Mammary microvascular endothelial cell (primary cell): ENCODE measurements around the gene TMSB15A. TPM values are rescaled to one million over a fixed set of nuclear protein-coding genes. Genes with fewer than 3 reads are reported as not detected.

ENCODE experiments used
- total RNA-seq: library from RNA; depleted of rRNA; stranded (reverse); fragments of >200 nt; gene quantifications from 2 replicates; pipeline ENCODE4 v1.2.3, GENCODE V29; 2015

Gene TMSB15A
- 7.7 and 8.9 TPM in 2 replicates for total RNA-seq

DNA sequence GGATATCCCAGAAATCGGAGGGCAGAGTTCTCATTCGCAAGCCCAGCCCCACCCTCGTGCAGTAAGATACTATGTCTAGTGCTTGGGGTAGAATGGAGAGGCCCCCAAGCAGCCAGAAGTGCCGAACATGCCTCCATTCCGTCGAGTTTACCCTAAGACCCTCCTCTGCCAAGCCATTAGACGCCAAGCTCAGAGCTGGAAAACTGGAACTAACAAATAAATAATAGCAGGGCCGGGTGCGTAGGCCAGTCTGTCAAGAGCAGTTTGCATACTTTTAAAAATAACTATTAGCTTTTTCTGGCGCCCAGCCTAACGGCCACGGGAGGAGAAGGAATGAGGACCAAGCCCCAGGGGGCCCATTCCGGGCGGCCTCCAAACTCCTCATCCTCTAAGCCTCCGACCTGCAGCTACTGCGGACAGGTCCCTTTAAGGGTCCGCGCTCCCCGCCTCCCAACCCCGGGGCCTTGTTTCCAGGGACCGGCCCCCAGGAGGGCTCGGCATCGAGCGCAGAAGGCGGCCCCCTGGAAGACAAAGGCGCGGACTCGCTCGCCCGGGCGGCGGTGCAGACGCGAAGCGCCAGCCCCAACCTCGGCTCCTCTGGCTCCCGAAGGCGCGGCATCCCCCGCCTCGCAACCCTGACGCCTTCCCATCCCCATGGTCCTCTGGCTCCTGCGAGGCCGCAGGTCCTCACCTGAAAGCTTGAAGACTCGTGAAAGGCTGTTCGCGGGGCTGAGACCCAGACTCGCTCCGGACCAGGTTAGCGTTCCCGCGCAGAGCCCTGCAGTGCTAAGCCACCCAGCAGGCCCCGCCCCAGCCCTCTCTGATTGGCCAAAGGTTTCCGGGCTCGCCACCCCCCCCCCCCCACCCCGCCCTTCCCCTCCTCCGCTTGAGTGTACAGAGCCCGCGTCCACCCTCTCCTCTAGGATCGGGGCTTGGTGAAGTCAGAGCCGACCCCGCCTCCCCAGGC lies at the start of gene TMSB15A:
Gene TMSB15A, minus strand, starts transcription at position 765 of the 967 bp plus-strand sequence.

DNA sequence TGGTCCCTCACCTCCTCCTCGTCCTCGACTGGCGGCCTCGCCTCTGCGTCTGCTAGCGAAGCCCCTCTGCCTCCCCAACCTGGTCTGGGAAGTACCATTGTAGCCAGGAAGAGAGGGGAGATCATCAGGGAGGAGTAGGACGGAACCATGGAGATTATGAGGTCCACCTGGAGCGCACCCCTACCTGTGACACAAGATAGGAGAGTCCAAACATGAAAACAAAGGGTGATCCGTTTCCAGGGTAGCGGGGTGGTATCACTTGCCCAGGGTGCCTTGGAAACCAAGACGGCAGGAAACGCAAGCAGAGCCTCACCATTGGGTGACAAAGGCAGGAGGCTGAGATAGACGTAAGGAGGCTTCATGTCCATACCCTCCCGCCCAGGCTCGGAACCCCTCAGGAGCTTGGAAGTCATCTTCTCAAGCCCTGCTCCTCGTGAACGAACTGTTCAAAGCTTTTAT lies 44.7 kb downstream of the TMSB15A start, which contains the start of gene TCP11X2:
Gene TCP11X2, minus strand, starts transcription at position 51 of the 459 bp plus-strand sequence.

Other genes with a start within 250 kb of the TMSB15A start
- not detected in 2 replicates for gene NXF2B, start 76.7 kb downstream of the TMSB15A start, total RNA-seq
- gene TCP11X2, start 44.9 kb downstream of the TMSB15A start, total RNA-seq: not detected in 2 replicates
- 14.1 and 16.1 TPM in 2 replicates for gene ARMCX5, start 82.8 kb upstream of the TMSB15A start, total RNA-seq
- 0.13 and 0.20 TPM in 2 replicates for gene GPRASP1, start 134.7 kb upstream of the TMSB15A start, total RNA-seq
- gene GPRASP2, start 195.7 kb upstream of the TMSB15A start, total RNA-seq: 15.3 and 17.5 TPM in 2 replicates
- gene GPRASP3, start 204.0 kb upstream of the TMSB15A start, total RNA-seq: 3.0 and 4.0 TPM in 2 replicates